Measurements from ENCODE around the gene TGFB3. TPM values are rescaled to one million over a fixed set of nuclear protein-coding genes. Genes with fewer than 3 reads are reported as not detected.

The TGFB3 gene
- polyA plus RNA-seq, 1 donor from 2014 or later = 1.3 TPM

DNA sequence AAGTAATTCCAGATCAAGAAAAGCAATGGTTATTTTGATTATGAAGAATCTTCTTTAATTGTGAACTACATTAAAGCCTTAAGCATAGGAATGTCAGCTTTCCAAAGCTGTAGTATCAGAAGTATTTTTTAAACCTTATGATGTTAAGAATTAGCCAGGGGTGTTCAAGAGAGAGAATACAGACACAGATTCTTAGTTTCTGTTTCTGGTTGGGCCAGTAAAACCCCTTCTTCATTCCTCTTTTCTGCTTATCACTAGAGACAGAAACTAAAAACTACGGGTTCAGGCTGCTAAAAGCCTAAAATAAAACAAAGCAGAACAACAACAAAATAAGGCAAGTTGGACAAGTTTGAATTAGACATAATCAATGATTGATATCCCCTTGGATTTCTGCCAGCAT lies 42.0 kb upstream of the TGFB3 start:
- Histone ChIP-seq H2AFZ (ENCODE audit: low read depth, low read length) (no peak overlapping the region), H3K9ac (ENCODE audit: low read length) (no peak overlapping the region), H3K9me3 (ENCODE audit: low read length) (peaks cover 6% of the 10 kb centered on the region), H3K9me2 (ENCODE audit: insufficient read depth, low read length) (no peaks in the 10 kb centered on the region), H4K20me1 (ENCODE audit: insufficient read depth) (no peaks in the 10 kb centered on the region), H3K4me2 (ENCODE audit: low read length) (no peak overlapping the region), H3K27me3 (ENCODE audit: insufficient read depth, low read depth, low read length) (no peaks in the 10 kb centered on the region), H3K79me2 (replicated peaks; ENCODE audit: insufficient read depth, low read length) (no peaks in the 10 kb centered on the region), H3K4me3 (ENCODE audit: low read length) (no peak overlapping the region), H3K27ac (ENCODE audit: low read length) (no peak overlapping the region), H3K36me3 (ENCODE audit: insufficient read depth, low read length) (peaks cover 12% of the 10 kb centered on the region), H3F3A (ENCODE audit: insufficient read depth, low read length, poor library complexity, severe bottlenecking) (no peaks in the 10 kb centered on the region)
- TF ChIP-seq SMC3 (conservative IDR thresholded peaks at IDR 0.05; ENCODE audit: poor library complexity) = no peak
- no peak for TF ChIP-seq EP300 (conservative IDR thresholded peaks at IDR 0.05; ENCODE audit: poor library complexity, severe bottlenecking)
- TF ChIP-seq TAF1 (IDR thresholded peaks at IDR 0.05; ENCODE audit: low read depth) = no peak
- TF ChIP-seq RAD21 (conservative IDR thresholded peaks at IDR 0.05) = no peak
- TF ChIP-seq MXI1 (conservative IDR thresholded peaks at IDR 0.05; ENCODE audit: poor library complexity, severe bottlenecking) = no peak
- TF ChIP-seq POLR2AphosphoS5 (IDR thresholded peaks at IDR 0.05) = no peak
- TF ChIP-seq, protein P1, sequence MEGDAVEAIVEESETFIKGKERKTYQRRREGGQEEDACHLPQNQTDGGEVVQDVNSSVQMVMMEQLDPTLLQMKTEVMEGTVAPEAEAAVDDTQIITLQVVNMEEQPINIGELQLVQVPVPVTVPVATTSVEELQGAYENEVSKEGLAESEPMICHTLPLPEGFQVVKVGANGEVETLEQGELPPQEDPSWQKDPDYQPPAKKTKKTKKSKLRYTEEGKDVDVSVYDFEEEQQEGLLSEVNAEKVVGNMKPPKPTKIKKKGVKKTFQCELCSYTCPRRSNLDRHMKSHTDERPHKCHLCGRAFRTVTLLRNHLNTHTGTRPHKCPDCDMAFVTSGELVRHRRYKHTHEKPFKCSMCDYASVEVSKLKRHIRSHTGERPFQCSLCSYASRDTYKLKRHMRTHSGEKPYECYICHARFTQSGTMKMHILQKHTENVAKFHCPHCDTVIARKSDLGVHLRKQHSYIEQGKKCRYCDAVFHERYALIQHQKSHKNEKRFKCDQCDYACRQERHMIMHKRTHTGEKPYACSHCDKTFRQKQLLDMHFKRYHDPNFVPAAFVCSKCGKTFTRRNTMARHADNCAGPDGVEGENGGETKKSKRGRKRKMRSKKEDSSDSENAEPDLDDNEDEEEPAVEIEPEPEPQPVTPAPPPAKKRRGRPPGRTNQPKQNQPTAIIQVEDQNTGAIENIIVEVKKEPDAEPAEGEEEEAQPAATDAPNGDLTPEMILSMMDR (IDR thresholded peaks at IDR 0.05; ENCODE audit: poor library complexity, severe bottlenecking) = no peak
- TF ChIP-seq EZH2 (IDR thresholded peaks at IDR 0.05; ENCODE audit: borderline replicate concordance, insufficient read depth, low read length, poor library complexity, severe bottlenecking) = no peak
- TF ChIP-seq REST (IDR thresholded peaks at IDR 0.05; ENCODE audit: borderline replicate concordance) = no peak

GRCh38 chr14:76022991-76023390 lies 41.2 kb upstream of the TGFB3 start:
- Histone ChIP-seq H2AFZ (ENCODE audit: low read depth, low read length) (no peak overlapping the region), H3K4me3 (ENCODE audit: low read length) (no peak overlapping the region), H3K4me2 (ENCODE audit: low read length) (no peak overlapping the region), H3K36me3 (ENCODE audit: insufficient read depth, low read length) (peaks cover 15% of the 10 kb centered on the region), H3K79me2 (replicated peaks; ENCODE audit: insufficient read depth, low read length) (no peaks in the 10 kb centered on the region), H3K27ac (ENCODE audit: low read length) (no peak overlapping the region), H3F3A (ENCODE audit: insufficient read depth, low read length, poor library complexity, severe bottlenecking) (no peaks in the 10 kb centered on the region), H4K20me1 (ENCODE audit: insufficient read depth) (no peaks in the 10 kb centered on the region), H3K9ac (ENCODE audit: low read length) (no peak overlapping the region), H3K9me2 (ENCODE audit: insufficient read depth, low read length) (no peaks in the 10 kb centered on the region), H3K9me3 (ENCODE audit: low read length) (peaks cover 6% of the 10 kb centered on the region), H3K27me3 (ENCODE audit: insufficient read depth, low read depth, low read length) (no peaks in the 10 kb centered on the region)
- TF ChIP-seq RAD21 (conservative IDR thresholded peaks at IDR 0.05) (no peak), POLR2AphosphoS5 (IDR thresholded peaks at IDR 0.05) (no peak), MXI1 (conservative IDR thresholded peaks at IDR 0.05; ENCODE audit: poor library complexity, severe bottlenecking) (no peak), EZH2 (IDR thresholded peaks at IDR 0.05; ENCODE audit: borderline replicate concordance, insufficient read depth, low read length, poor library complexity, severe bottlenecking) (no peak), SMC3 (conservative IDR thresholded peaks at IDR 0.05; ENCODE audit: poor library complexity) (no peak), TAF1 (IDR thresholded peaks at IDR 0.05; ENCODE audit: low read depth) (no peak), REST (IDR thresholded peaks at IDR 0.05; ENCODE audit: borderline replicate concordance) (no peak), EP300 (conservative IDR thresholded peaks at IDR 0.05; ENCODE audit: poor library complexity, severe bottlenecking) (no peak)
- TF ChIP-seq, protein P1 (IDR thresholded peaks at IDR 0.05; ENCODE audit: poor library complexity, severe bottlenecking) = no peak
